CD14-positive monocyte (primary cell): ENCODE data around the gene PEX12. TPM values are rescaled to one million over a fixed set of nuclear protein-coding genes. Genes with fewer than 3 reads are reported as not detected.

Experiments used
- DNase-seq, 3 donors: peaks; one replicate each; pipeline ENCODE4 v3.0.0-alpha.2; 2011 to 2022
- H2AFZ ChIP-seq: 2 replicates; pipeline ENCODE4 v1.6.0; 2012; ENCODE audit warnings: mild to moderate bottlenecking, low read depth, low read length, inconsistent platforms; ENCODE audit not compliant: insufficient read depth, poor library complexity, severe bottlenecking
- H3K27ac ChIP-seq, 2 donors: 1 replicate in 1 of 2; 2 replicates in 1 of 2; pipeline ENCODE4 v1.5.1; 2012 to 2013; ENCODE audit warnings: low read length in 2 of 2, control low read depth in 1 of 2, inconsistent platforms in 1 of 2, low read depth in 1 of 2, mild to moderate bottlenecking in 1 of 2
- H3K27me3 ChIP-seq, 2 donors: one replicate each; pipeline versions ENCODE4 v1.6.0 to v1.6.1; 2011 to 2013; ENCODE audit warnings: low read length in 2 of 2; ENCODE audit not compliant: control insufficient read depth in 2 of 2, insufficient read depth in 2 of 2
- H3K36me3 ChIP-seq, 2 donors: replicated peaks in 1 of 2; 1 replicate in 1 of 2; 2 replicates in 1 of 2; pipeline versions ENCODE4 v1.5.1 to v1.6.1; 2012 to 2013; ENCODE audit warnings: low read length in 2 of 2, control low read depth in 1 of 2, inconsistent platforms in 1 of 2, mild to moderate bottlenecking in 1 of 2; ENCODE audit not compliant: insufficient read depth in 2 of 2, control insufficient read depth in 1 of 2
- H3K4me1 ChIP-seq, 2 donors: 1 replicate in 1 of 2; 2 replicates in 1 of 2; pipeline versions ENCODE4 v1.5.1 to v1.6.1; 2012 to 2013; ENCODE audit warnings: low read length in 2 of 2, control low read depth in 1 of 2, inconsistent platforms in 1 of 2, mild to moderate bottlenecking in 1 of 2, moderate library complexity in 1 of 2; ENCODE audit not compliant: insufficient read depth in 2 of 2, control insufficient read depth in 1 of 2
- H3K4me2 ChIP-seq: replicated peaks from 2 replicates; pipeline ENCODE3; 2012; ENCODE audit warnings: low read length, moderate library complexity, mild to moderate bottlenecking; ENCODE audit not compliant: poor library complexity, severe bottlenecking; ENCODE audit errors: extremely low read depth
- H3K4me3 ChIP-seq, 3 experiments: fragments of 200-600 bp in 1 of 3; sonication (generic) in 1 of 3; replicated peaks in 1 of 3; 1 replicate in 2 of 3; 2 replicates in 1 of 3; pipeline ENCODE4 v1.5.1; 2011 to 2013; ENCODE audit warnings: low read length in 3 of 3, mild to moderate bottlenecking in 3 of 3, control low read depth in 2 of 3, low read depth in 2 of 3, inconsistent platforms in 1 of 3, moderate library complexity in 1 of 3
- H3K79me2 ChIP-seq: 2 replicates; pipeline ENCODE4 v1.6.0; 2012; ENCODE audit warnings: mild to moderate bottlenecking, control low read depth, inconsistent platforms, low read length, moderate library complexity; ENCODE audit not compliant: insufficient read depth
- H3K9ac ChIP-seq: 2 replicates; pipeline ENCODE4 v1.6.0; 2017; ENCODE audit warnings: low read length, mild to moderate bottlenecking; ENCODE audit not compliant: insufficient read depth, poor library complexity, severe bottlenecking
- H3K9me3 ChIP-seq, 2 donors: replicated peaks in 1 of 2; 1 replicate in 1 of 2; 2 replicates in 1 of 2; pipeline versions ENCODE4 v1.5.1 to v1.6.1; 2012 to 2013; ENCODE audit warnings: low read length in 2 of 2, control low read depth in 1 of 2; ENCODE audit not compliant: control insufficient read depth in 1 of 2, insufficient read depth in 1 of 2
- H4K20me1 ChIP-seq: 2 replicates; pipeline ENCODE4 v1.6.0; 2012; ENCODE audit warnings: mild to moderate bottlenecking, low read length, control low read depth, moderate library complexity; ENCODE audit not compliant: insufficient read depth
- H3K27ac Mint-ChIP-seq, 7 donors: one replicate each; pipeline ENCODE4 v1.8.0; 2020; ENCODE audit warnings: mild to moderate bottlenecking in 7 of 7, mixed read lengths in 7 of 7, moderate library complexity in 6 of 7, inconsistent platforms in 2 of 7
- H3K27me3 Mint-ChIP-seq, 3 donors: one replicate each; pipeline ENCODE4 v1.8.0; 2021 to 2022; ENCODE audit warnings: low read depth in 3 of 3, mild to moderate bottlenecking in 3 of 3, mixed read lengths in 3 of 3, moderate library complexity in 3 of 3, inconsistent platforms in 1 of 3
- H3K36me3 Mint-ChIP-seq, 2 donors: one replicate each; pipeline ENCODE4 v1.8.0; 2020; ENCODE audit warnings: mixed read lengths in 2 of 2, inconsistent platforms in 1 of 2, mild to moderate bottlenecking in 1 of 2
- H3K4me1 Mint-ChIP-seq: one replicate; pipeline ENCODE4 v1.8.0; 2020; ENCODE audit warnings: mild to moderate bottlenecking, mixed read lengths
- H3K4me3 Mint-ChIP-seq, 2 donors: one replicate each; pipeline ENCODE4 v1.8.0; 2020; ENCODE audit warnings: mild to moderate bottlenecking in 2 of 2, mixed read lengths in 2 of 2, moderate library complexity in 1 of 2
- H3K9me3 Mint-ChIP-seq, 7 donors: one replicate each; pipeline ENCODE4 v1.8.0; 2020 to 2022; ENCODE audit warnings: mixed read lengths in 7 of 7, mild to moderate bottlenecking in 6 of 7, moderate library complexity in 6 of 7, inconsistent platforms in 2 of 7
- WGBS: methylation state at CpG from one replicate; pipeline ENCODE4 v1.1.5; 2013; ENCODE audit warnings: missing lambda C conversion rate; ENCODE audit not compliant: insufficient coverage; 5-methylcytosine and 5-hydroxymethylcytosine counted together
- intact Hi-C, 2 donors: fragments of 100-400 bp; cut with micrococcal nuclease; formaldehyde crosslinking; loops; one replicate each; pipeline versions ENCODE4 v1.15.0 to v1.15.1; 2023
- polyA plus RNA-seq, 3 donors: library from polyadenylated mRNA; depleted of rRNA in 1 of 3; unstranded in 2 of 3; stranded (reverse) in 1 of 3; fragments of 300-500 nt in 2 of 3; fragments of >200 nt in 1 of 3; fragmentation: Illumina TruSeq in 2 of 3; gene quantifications; 1 replicate in 2 of 3; 2 replicates in 1 of 3; pipeline ENCODE4 v1.2.3, GENCODE V29; 2012 to 2021
- TF ChIP-seq, protein P1 (sequence below): fragments of 200-600 bp; IDR thresholded peaks from one replicate; pipeline ENCODE4 v1.8.0; 2022; ENCODE audit warnings: antibody characterized with exemption, mild to moderate bottlenecking

The PEX12 gene
- polyA plus RNA-seq, 3 donors: 0.08 to 0.72 (median 0.31) TPM

DNA sequence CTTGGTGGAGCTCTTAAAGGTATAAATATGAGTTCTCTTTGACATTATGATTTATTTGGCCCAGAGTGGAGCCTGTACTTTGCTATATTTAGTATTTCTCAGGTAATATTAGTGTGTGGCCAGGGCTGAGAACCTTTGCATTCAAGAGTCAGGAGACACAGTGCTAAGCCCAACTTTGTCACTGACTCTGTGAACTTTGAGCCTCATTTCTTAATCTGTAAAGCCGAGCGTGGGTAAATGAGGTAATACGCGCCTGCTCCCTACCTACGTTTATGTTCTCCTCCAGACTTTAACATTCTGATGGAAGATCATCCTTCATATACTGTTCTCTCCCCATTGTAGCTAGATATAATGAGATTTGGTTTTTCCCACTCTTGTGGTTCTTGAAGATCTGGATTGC, 19.2 kb upstream of the PEX12 start:
- no peak for DNase-seq
- Histone ChIP-seq H4K20me1 (peaks cover 13% of the 10 kb centered on the region), H3K4me2 (no peak overlapping the region), H3K27me3 (no peaks in the 10 kb centered on the region), H3K27ac (no peak overlapping the region), H3K4me3 (no peak overlapping the region), H3K9me3 (no peaks in the 10 kb centered on the region), H3K9ac (no peak overlapping the region), H2AFZ (no peak overlapping the region), H3K36me3 (peaks cover 76 to 89% of the 10 kb centered on the region in 2 donors), H3K4me1 (no peaks in the 10 kb centered on the region), H3K79me2 (peaks cover 16% of the 10 kb centered on the region)
- TF ChIP-seq, protein P1, sequence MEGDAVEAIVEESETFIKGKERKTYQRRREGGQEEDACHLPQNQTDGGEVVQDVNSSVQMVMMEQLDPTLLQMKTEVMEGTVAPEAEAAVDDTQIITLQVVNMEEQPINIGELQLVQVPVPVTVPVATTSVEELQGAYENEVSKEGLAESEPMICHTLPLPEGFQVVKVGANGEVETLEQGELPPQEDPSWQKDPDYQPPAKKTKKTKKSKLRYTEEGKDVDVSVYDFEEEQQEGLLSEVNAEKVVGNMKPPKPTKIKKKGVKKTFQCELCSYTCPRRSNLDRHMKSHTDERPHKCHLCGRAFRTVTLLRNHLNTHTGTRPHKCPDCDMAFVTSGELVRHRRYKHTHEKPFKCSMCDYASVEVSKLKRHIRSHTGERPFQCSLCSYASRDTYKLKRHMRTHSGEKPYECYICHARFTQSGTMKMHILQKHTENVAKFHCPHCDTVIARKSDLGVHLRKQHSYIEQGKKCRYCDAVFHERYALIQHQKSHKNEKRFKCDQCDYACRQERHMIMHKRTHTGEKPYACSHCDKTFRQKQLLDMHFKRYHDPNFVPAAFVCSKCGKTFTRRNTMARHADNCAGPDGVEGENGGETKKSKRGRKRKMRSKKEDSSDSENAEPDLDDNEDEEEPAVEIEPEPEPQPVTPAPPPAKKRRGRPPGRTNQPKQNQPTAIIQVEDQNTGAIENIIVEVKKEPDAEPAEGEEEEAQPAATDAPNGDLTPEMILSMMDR: no peak
- no peaks in the 10 kb centered on the region for H3K27me3 Mint-ChIP-seq
- no peak overlapping the region for H3K27ac Mint-ChIP-seq
- WGBS: no CpG with 5 or more reads among the region's 5 CpGs
- intact Hi-C loops: no loop called here
- H3K4me1 Mint-ChIP-seq: no peaks in the 10 kb centered on the region
- no peak overlapping the region for H3K4me3 Mint-ChIP-seq
- no peaks in the 10 kb centered on the region for H3K9me3 Mint-ChIP-seq
- peaks cover 64 to 83% of the 10 kb centered on the region in 2 donors for H3K36me3 Mint-ChIP-seq

DNA sequence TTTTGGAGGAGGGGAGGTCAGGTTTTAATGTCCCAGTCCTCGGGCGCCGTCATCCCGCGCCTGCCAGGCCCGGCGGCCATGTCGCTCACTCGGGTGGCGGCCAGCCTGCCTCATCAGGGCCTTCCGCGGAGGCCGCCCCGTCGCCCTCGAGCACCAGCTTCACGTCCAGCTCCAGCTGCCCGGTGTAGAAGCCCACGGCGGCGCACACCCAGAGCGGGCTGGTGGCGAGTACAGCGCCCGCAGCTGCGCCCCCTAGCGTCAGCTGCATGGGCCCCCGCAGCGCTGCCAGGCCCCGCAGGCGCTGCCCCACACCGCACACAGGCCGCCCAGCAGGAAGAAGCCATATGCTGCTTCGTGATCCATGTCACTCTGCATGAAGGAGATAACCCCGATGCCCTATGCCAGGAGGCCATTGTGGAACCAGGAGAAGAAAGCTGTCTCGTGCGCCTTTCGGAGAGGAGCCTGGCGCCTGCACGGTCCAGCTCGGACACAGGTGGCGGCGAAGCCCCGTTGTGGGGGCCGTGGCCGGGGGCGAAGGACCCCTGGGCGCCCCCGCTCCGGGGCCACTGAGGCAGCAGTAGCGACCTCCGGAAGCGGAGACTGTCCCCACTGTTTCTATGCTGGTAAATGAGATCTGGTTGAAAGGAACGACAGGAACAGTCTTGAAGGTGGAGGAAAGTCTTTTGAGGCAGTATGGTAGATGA, 18.3 kb upstream of the PEX12 start:
- Histone ChIP-seq H3K9me3 (no peaks in the 10 kb centered on the region), H3K4me1 (no peaks in the 10 kb centered on the region), H3K4me3 (no peak overlapping the region), H4K20me1 (peaks cover 13% of the 10 kb centered on the region), H2AFZ (no peak overlapping the region), H3K79me2 (peaks cover 25% of the 10 kb centered on the region), H3K4me2 (no peak overlapping the region), H3K27ac (no peak overlapping the region), H3K36me3 (peaks cover 70 to 80% of the 10 kb centered on the region in 2 donors), H3K27me3 (no peaks in the 10 kb centered on the region), H3K9ac (no peak overlapping the region)
- no peaks in the 10 kb centered on the region for H3K27me3 Mint-ChIP-seq
- TF ChIP-seq, protein P1: no peak
- peak overlapping the region in 2 of 7 donors; percentile 2 to 79 for H3K27ac Mint-ChIP-seq
- no peak overlapping the region for H3K4me3 Mint-ChIP-seq
- 98% methylated on average over 50 of the region's 54 CpGs for WGBS
- no peak for DNase-seq
- H3K9me3 Mint-ChIP-seq: no peaks in the 10 kb centered on the region
- H3K4me1 Mint-ChIP-seq: no peaks in the 10 kb centered on the region
- intact Hi-C loops: no loop called here
- peaks cover 56 to 75% of the 10 kb centered on the region in 2 donors for H3K36me3 Mint-ChIP-seq
